NCI-H748 (cell line): Measurements from ENCODE around the gene CSTF3.
"Not testable (repeated sequence)": the region's sequence is repeated elsewhere in the genome, so short reads cannot be mapped to it uniquely, and the experiment has no call there.

Experiments used
- DNase-seq: peaks from one replicate; lab custom pipeline; 2025; ENCODE audit not compliant: unreplicated experiment; lab: John Stamatoyannopoulos, UW

The CSTF3 gene

GRCh38 chr11:33089776-33090175 is 71.5 kb downstream of the CSTF3 start:
- no peak for DNase-seq

DNA sequence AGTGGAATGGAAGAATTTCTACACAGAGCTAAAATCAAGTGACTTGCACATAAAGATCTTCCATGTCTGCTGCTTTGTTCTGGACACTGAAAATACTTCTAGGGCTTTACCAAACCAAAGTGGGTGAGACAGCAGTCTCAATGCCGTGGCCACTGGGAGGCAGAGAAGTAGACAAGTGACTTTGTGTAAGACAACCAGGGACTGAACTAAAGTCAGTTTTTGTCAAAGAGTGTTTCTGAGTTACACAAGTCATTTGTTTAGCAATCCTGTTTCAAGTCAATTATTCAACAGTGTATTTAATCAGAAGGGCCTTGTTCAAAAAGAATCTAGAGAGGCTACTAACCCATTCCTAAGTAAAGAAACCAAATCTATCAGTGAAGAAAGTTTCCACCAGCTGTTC is 75.3 kb downstream of the CSTF3 start:
- no peak for DNase-seq

GRCh38 chr11:33083918-33084317 is 77.4 kb downstream of the CSTF3 start:
- DNase-seq = no peak

- no peak for DNase-seq
These were observed 88.8 kb downstream of the CSTF3 start for GRCh38 chr11:33072465-33072864.

- DNase-seq = no peak
These were observed 92.5 kb downstream of the CSTF3 start for GRCh38 chr11:33068611-33069340.

DNA sequence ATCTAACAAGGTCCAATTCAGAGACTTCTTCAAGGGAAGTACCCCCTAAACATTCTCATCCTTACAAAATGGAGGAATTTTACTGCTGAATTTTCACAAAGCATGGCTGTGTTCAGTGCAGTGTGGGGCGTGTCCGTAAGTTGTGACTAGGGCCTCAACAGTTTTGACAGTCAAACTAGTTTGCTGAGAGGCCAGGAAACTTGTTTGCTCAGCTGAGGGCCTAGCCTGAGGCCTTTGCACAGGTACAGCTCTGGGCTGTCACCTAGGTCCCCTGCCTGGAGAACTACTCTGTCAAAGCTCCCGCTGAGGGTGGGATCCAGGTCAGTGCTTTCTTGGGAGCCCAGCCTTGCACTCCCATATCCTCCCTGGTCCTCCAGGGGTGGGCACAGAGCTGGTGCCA is 94.0 kb downstream of the CSTF3 start:
- no peak for DNase-seq

DNA sequence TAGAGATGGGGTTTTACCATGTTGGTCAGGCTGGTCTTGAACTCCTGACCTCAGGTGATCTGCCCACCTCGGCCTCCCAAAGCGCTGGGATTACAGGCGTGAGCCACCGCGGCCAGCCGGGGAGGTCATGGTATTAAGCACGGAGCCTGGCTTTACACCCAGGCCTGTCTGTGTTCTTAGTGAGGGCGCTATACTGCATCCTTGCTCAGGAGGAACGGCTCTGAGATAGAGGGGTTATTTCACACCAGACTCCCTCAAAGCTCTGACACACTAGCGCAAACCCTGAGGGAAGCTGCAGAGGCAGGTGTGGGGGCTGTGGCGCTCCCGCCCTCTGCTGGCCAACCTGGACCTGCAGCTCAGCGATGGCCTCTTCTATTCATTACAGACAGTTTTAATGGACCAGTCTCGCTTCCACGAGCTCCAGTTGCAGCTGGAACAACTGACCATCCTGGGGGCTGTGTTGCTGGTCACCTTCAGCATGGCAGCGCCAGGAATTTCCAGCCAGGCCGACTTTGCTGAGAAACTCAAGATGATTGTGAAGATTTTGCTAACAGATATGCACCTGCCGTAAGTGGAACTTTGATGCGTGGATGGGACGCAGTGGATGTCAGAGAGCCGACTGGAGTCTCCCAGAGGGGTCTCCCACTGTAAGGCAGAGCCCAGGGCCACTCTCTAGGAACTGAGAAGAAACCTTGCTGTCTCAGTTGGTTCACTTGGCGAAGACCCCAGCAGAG is 95.7 kb downstream of the CSTF3 start:
- DNase-seq = peak; percentile 68

DNA sequence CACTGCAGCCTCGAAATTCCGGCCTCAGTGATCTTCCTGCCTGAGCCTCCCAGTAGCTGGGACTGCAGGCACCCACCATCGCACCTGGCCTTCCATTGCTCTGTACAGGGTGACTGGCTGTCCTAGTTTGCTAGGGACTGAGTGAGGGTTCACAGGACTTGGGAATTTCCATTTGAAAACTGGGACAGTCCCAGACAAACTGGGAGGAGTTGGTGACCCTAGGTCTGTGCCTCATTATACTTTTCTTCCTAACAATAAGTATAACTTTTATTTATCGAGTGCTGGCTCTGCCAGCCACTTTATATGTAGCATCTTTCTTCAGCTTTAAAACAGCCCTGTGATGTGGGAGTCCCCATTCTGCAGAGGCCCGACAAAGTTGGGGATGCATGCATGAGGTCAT is 96.4 kb downstream of the CSTF3 start:
- no peak for DNase-seq

- no peak for DNase-seq
These were observed 97.1 kb downstream of the CSTF3 start for GRCh38 chr11:33064033-33064825.

GRCh38 chr11:33063326-33063881 is 97.9 kb downstream of the CSTF3 start:
- no peak for DNase-seq

GRCh38 chr11:33062137-33062536 is 99.1 kb downstream of the CSTF3 start:
- DNase-seq = no peak

DNA sequence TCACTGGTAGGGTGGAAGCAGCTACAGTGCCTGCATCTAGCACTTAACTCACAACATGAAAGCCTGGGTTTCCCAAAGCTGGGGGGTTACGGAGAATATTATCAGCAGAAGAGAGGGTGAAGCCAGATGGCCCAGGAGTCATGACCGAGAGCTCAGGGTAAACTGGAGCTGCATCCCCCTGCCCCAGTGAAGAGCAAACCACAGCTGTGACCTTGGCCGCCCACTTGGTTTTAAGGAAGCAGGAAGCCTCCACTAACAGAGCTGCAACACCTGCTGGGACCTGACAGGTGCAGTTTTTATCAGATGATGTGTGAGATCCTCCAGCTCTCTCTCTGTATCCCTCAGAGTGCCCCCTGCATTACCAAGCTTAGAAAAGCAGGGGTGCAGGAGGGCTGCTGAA is 101.0 kb downstream of the CSTF3 start:
- DNase-seq = no peak

DNA sequence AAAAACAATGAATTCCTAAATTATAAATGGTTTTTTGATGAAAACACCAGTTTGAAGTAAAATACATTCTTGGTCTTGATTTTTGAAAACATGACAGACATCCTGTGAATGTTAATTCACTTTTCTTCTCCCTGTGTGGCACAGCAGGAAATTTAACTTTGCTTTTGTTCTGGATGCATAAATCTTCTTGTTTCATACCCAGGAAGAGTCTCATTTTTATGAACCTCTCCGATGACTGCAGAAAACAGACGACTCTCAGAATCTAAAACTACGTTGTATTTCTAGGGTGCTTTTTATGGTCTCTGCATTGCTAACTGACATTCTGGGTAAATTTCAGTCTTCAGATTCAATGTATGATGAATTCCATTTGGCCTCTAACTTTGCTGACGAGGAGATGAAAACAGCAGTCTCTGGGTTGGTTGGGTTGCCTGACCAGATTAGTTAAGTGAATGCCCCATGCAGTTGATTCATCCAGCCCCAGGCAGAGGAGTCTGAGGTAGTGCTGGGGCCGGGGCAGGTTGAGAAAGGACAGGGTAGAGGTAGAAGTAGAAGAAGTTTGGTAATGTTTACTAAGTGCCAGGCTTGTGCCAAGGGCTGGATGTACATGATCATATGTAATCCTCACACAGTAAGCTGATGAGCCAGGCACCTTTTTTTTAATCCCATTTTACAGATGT is 101.8 kb downstream of the CSTF3 start:
- DNase-seq = no peak

GRCh38 chr11:33057284-33057683 is 104.0 kb downstream of the CSTF3 start:
- DNase-seq = no peak

DNA sequence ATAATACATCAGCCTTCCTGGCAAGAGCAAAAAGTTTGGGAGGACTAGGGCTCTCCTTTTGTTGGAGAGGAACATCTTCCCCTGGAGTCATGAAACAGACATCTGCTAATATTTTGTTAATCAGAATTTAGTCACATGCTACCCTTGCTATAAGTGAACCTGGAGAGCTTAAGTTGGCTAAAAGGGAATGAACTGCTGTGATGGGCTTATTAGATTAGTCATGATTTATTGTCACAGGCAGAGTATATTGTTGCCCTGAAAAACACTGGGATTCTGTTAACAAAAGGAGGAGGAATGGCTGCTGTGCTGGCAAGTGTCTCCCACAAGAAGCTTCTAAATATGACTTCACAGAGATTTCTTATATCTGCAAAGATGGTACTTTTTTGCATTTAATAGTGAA is 105.9 kb downstream of the CSTF3 start:
- no peak for DNase-seq

DNA sequence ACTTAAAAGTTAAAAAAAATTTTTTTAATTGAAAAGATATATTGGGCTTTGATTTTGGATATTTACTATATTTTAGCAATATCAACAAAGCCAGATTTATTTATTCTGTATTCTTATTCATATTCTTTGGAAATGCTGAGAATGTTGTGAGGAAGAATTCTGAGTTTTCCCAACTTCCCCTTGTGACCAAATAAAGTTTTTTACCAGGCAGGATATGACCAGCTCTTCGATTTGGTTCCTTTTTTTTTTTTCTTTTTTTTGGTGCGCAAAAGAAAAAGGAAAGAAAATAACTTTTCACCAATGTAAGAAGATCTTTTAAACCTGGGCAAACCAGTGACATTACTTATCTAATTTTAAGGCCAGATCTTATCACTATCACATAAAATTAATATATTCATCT is 109.0 kb downstream of the CSTF3 start:
- no peak for DNase-seq

- peak; percentile 42 for DNase-seq
These were observed 111.5 kb downstream of the CSTF3 start for GRCh38 chr11:33049565-33050408.

DNA sequence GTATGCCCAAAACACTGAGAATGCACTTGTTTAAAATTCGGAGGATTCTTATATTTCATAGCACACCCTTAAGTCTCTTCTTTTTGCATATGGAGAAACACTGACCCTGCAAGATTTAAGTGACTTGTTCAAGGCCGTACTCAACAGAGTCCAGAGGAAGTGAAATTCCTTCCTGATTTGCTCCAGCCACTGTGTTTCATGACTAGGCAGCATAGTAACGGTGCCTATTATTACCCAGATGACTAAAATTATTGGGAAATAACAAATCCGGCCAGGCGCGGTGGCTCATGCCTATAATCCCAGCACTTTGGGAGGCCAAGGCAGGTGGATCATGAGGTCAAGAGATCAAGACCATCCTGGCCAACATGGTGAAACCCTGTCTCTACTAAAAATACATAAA is 112.6 kb downstream of the CSTF3 start:
- DNase-seq = not testable (repeated sequence)

DNA sequence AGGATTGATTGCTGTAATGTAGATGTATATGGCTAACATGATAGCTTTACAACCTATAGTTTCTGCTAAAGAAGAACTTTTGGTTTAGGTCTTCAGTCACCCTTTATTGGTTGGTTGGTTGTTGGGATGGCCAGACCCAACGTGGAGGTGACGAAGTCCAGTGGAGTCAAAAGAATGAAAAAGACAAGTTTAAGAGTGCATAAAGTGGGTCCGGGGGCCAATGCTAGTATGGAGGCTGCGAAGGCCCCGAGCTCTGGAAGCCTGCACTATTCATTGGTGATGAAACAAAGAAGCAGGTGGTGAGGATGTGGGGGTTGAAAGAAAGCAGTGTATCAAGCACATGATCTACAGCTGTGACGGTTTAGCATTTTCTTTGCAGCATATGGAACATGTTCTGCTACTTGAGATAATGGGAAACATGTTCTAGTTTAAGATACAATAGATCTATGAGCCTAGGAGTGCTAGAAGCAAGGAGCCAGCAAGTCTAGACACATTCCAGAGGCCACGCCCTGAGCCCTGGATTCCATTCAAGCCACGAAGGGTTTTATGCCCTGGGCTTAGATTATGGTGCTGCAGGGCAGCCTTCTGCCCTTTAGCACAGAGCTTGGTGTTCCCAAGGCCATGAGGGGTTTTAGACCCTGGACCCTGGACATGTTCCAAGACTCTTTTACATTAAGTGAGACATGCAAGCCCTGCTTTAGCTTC is 115.6 kb downstream of the CSTF3 start:
- no peak for DNase-seq
